GM21360 (cell line): ENCODE measurements around the gene PFDN5.
"Not testable (repeated sequence)": the region's sequence is repeated elsewhere in the genome, so short reads cannot be mapped to it uniquely, and the experiment has no call there.

ENCODE experiments used
- ATAC-seq: cut with Tn5 transposase; IDR thresholded peaks from one replicate; pipeline ENCODE4 v1.9.1; 2021; ENCODE audit warnings: mild to moderate bottlenecking, moderate library complexity; ENCODE audit not compliant: unreplicated experiment

The PFDN5 gene

GRCh38 chr12:53326460-53327185 is 31.3 kb downstream of the PFDN5 start:
- no peak for ATAC-seq

- no peak for ATAC-seq
These were observed 32.2 kb downstream of the PFDN5 start for GRCh38 chr12:53327435-53328042.

GRCh38 chr12:53328043-53328435 is 32.7 kb downstream of the PFDN5 start:
- ATAC-seq = no peak

- no peak for ATAC-seq
These were observed 35.3 kb downstream of the PFDN5 start for GRCh38 chr12:53330671-53331070.

GRCh38 chr12:53332339-53332738 is 37.0 kb downstream of the PFDN5 start:
- not testable (repeated sequence) for ATAC-seq

GRCh38 chr12:53332744-53333143 is 37.4 kb downstream of the PFDN5 start:
- no peak for ATAC-seq

GRCh38 chr12:53333289-53333688 is 37.9 kb downstream of the PFDN5 start:
- no peak for ATAC-seq

- no peak for ATAC-seq
These were observed 38.5 kb downstream of the PFDN5 start for GRCh38 chr12:53333845-53334244.

- no peak for ATAC-seq
These were observed 39.5 kb downstream of the PFDN5 start for GRCh38 chr12:53334822-53335221.

- no peak for ATAC-seq
These were observed 40.9 kb downstream of the PFDN5 start, which contains the start of gene SP7 for GRCh38 chr12:53336181-53336681. SP7 (minus strand) TSS chr12:53336354; CDS start chr12:53335646, 708 bp downstream.

- ATAC-seq = no peak
These were observed 42.7 kb downstream of the PFDN5 start for GRCh38 chr12:53338017-53338416.

- no peak for ATAC-seq
These were observed 43.6 kb downstream of the PFDN5 start for GRCh38 chr12:53338916-53339315.

- no peak for ATAC-seq
These were observed 45.1 kb downstream of the PFDN5 start for GRCh38 chr12:53340398-53340797.

GRCh38 chr12:53343449-53343848 is 48.1 kb downstream of the PFDN5 start:
- ATAC-seq = no peak

- no peak for ATAC-seq
These were observed 48.6 kb downstream of the PFDN5 start for GRCh38 chr12:53343969-53344368.

GRCh38 chr12:53344487-53344823 is 49.1 kb downstream of the PFDN5 start:
- ATAC-seq = no peak

GRCh38 chr12:53344824-53345485 is 49.6 kb downstream of the PFDN5 start:
- no peak for ATAC-seq

GRCh38 chr12:53345486-53346188 is 50.3 kb downstream of the PFDN5 start:
- no peak for ATAC-seq

GRCh38 chr12:53346491-53346890 is 51.1 kb downstream of the PFDN5 start:
- ATAC-seq = no peak

GRCh38 chr12:53347905-53348304 is 52.6 kb downstream of the PFDN5 start:
- ATAC-seq = no peak
